GM12878 (cell line): ENCODE results near the gene FMNL2. TPM values are rescaled to one million over a fixed set of nuclear protein-coding genes. Genes with fewer than 3 reads are reported as not detected.

Source experiments
- ATAC-seq: fragments of 200-7000 bp; cut with Tn5 transposase; 3 replicates; pipeline ENCODE4 v1.9.1; 2020; ENCODE audit warnings: mild to moderate bottlenecking, moderate library complexity
- BruUV-seq: library from RNA; stranded (reverse); fragments of 400-500 nt; replicated peaks from 2 replicates; lab custom pipeline; 2021; lab: Mats Ljungman, UMichigan
- CTCF ChIA-PET: fragments of 300-600 bp; sonication (Branson Sonifier 250); formaldehyde crosslinking; extraction: SDS; loops from one replicate; lab custom pipeline; 2021; ENCODE audit warnings: inconsistent platforms; lab: Yijun Ruan, JAX
- POLR2A ChIA-PET: fragments of 350-600 bp; formaldehyde crosslinking; extraction: SDS; loops from one replicate; lab custom pipeline; 2021; ENCODE audit warnings: inconsistent platforms; lab: Charles Lee
- RAD21 ChIA-PET: fragments of 300-600 bp; sonication (Branson Sonifier 250); formaldehyde crosslinking; loops from one replicate; lab custom pipeline; 2023; ENCODE audit warnings: antibody characterized with exemption; ENCODE audit not compliant: unreplicated experiment; lab: Charles Lee
- SMC1A ChIA-PET: fragments of 300-600 bp; sonication (Branson Sonifier 250); formaldehyde crosslinking; loops from one replicate; lab custom pipeline; 2023; ENCODE audit not compliant: unreplicated experiment, uncharacterized antibody; lab: Charles Lee
- DNase-seq: peaks from one replicate; pipeline ENCODE4 v3.0.0-alpha.2; 2011; ENCODE audit warnings: low read depth, low spot score
- FAIRE-seq: peaks from 3 replicates; lab custom pipeline; 2011; peaks lifted over from hg19 to GRCh38; lab: Jason Lieb, UNC
- H2AFZ ChIP-seq: 2 replicates; pipeline ENCODE4 v1.6.0; 2011; ENCODE audit warnings: low read depth, low read length, control low read depth; ENCODE audit not compliant: control insufficient read depth
- H3K27ac ChIP-seq: 2 replicates; pipeline ENCODE4 v1.5.1; 2011; ENCODE audit warnings: control low read depth; ENCODE audit not compliant: control insufficient read depth, insufficient read depth
- H3K27me3 ChIP-seq, 2 experiments: replicated peaks in 1 of 2; 2 replicates each; pipeline versions ENCODE4 v1.6.0 to v1.6.1; 2011; ENCODE audit warnings: low read length in 1 of 2; ENCODE audit not compliant: control insufficient read depth in 2 of 2, insufficient read depth in 2 of 2
- H3K36me3 ChIP-seq, 2 experiments: 2 replicates each; pipeline ENCODE4 v1.5.1; 2011; ENCODE audit warnings: low read length in 1 of 2; ENCODE audit not compliant: control insufficient read depth in 2 of 2, insufficient read depth in 2 of 2
- H3K4me1 ChIP-seq: 2 replicates; pipeline ENCODE4 v1.6.1; 2011; ENCODE audit warnings: mild to moderate bottlenecking, low read length, moderate library complexity, mixed read lengths; ENCODE audit not compliant: control insufficient read depth, insufficient read depth
- H3K4me2 ChIP-seq: 2 replicates; pipeline ENCODE4 v1.6.0; 2011; ENCODE audit warnings: control low read depth; ENCODE audit not compliant: control insufficient read depth, insufficient read depth
- H3K4me3 ChIP-seq: fragments of 200-600 bp; sonication (generic); 2 replicates; pipeline ENCODE4 v1.5.1; 2016
- H3K79me2 ChIP-seq: 2 replicates; pipeline ENCODE4 v1.6.0; 2011; ENCODE audit warnings: low read length; ENCODE audit not compliant: control insufficient read depth, insufficient read depth
- H3K9ac ChIP-seq: 2 replicates; pipeline ENCODE4 v1.8.0; 2011; ENCODE audit warnings: low read length, control low read depth, mixed read lengths; ENCODE audit not compliant: control insufficient read depth, insufficient read depth
- H3K9me3 ChIP-seq: replicated peaks from 3 replicates; pipeline ENCODE4 v1.5.1; 2011; ENCODE audit warnings: mild to moderate bottlenecking, low read length; ENCODE audit not compliant: control insufficient read depth, insufficient read depth
- H4K20me1 ChIP-seq: 2 replicates; pipeline ENCODE4 v1.6.0; 2011; ENCODE audit not compliant: control insufficient read depth, insufficient read depth
- MYC ChIP-seq: IDR thresholded peaks from 2 replicates; pipeline ENCODE4 v1.6.1; 2011; ENCODE audit warnings: mild to moderate bottlenecking, low read length, moderate library complexity, inconsistent platforms; ENCODE audit not compliant: insufficient read depth, insufficient replicate concordance, insufficient read length, severe bottlenecking
- RFX5 ChIP-seq: IDR thresholded peaks from 2 replicates; pipeline ENCODE4 v1.6.1; 2011; ENCODE audit warnings: low read depth, low read length, improper control_type of control experiment
- SUZ12 ChIP-seq: fragments of 200-600 bp; sonication (generic); IDR thresholded peaks from one replicate; pipeline ENCODE4 v1.6.1; 2018; ENCODE audit warnings: antibody characterized with exemption, mild to moderate bottlenecking; ENCODE audit not compliant: unreplicated experiment
- TCF7 ChIP-seq: IDR thresholded peaks from 2 replicates; pipeline ENCODE4 v1.6.1; 2014; ENCODE audit warnings: antibody characterized with exemption, borderline replicate concordance
- ZNF384 ChIP-seq: IDR thresholded peaks from 2 replicates; pipeline ENCODE4 v1.6.1; 2012; ENCODE audit warnings: low read depth, mild to moderate bottlenecking, low read length, improper control_type of control experiment, borderline replicate concordance
- WGBS: methylation state at CpG from one replicate; pipeline ENCODE4 v1.1.6; 2016; ENCODE audit warnings: low lambda C conversion rate; ENCODE audit not compliant: insufficient replicate concordance, insufficient coverage; ENCODE audit errors: missing lambda C conversion rate; 5-methylcytosine and 5-hydroxymethylcytosine counted together
- in situ Hi-C: fragments of 300-500 bp; cut with MboI; formaldehyde crosslinking; loops from 9 replicates; pipeline ENCODE4 v1.14.3; 2018; ENCODE audit warnings: mixed read lengths
- intact Hi-C: fragments of 100-400 bp; cut with micrococcal nuclease; formaldehyde crosslinking; loops from one replicate; pipeline ENCODE4 v1.14.2; 2022; ENCODE audit not compliant: unreplicated experiment
- polyA plus RNA-seq, 11 experiments: library from polyadenylated mRNA; depleted of rRNA in 4 of 11; unstranded in 6 of 11; stranded (reverse) in 5 of 11; fragments of >200 nt; fragmentation: Nextera tagmentation in 4 of 11; fragmentation: Illumina TruSeq in 1 of 11; extraction: Ambion mirVana in 4 of 11; extraction: Trizol in 1 of 11; gene quantifications; 1 replicate in 1 of 11; 2 replicates in 10 of 11; pipeline versions ENCODE4 v1.2.1 to v1.2.3, GENCODE V29; 2011 to 2016; ENCODE audit warnings: inconsistent platforms in 2 of 11, missing spikeins in 2 of 11, low read depth in 1 of 11
- total RNA-seq, 4 experiments: library from RNA; depleted of rRNA in 3 of 4; stranded (reverse); fragments of >200 nt in 3 of 4; fragmentation: Illumina TruSeq in 1 of 4; extraction: Trizol in 1 of 4; gene quantifications; 2 replicates each; pipeline versions ENCODE4 v1.2.1 to v1.2.3, GENCODE V29; 2013 to 2021
- TF ChIP-seq, protein P1 (sequence below): IDR thresholded peaks from 2 replicates; pipeline ENCODE4 v1.6.1; 2011; ENCODE audit warnings: borderline replicate concordance, low read depth, mild to moderate bottlenecking, moderate library complexity, low read length; ENCODE audit not compliant: insufficient read depth, poor library complexity, severe bottlenecking
- TF ChIP-seq, protein P2 (sequence below): fragments of 450-650 bp; IDR thresholded peaks from 2 replicates; pipeline ENCODE4 v1.6.1; 2017; ENCODE audit warnings: borderline replicate concordance

FMNL2 gene
- total and polyA plus RNA-seq, 10 of the 15 experiments (the other 5 are each of a cell fraction or from before 2014, with no cell fraction given) = 0.13 to 9.9 (median 0.35) TPM

DNA sequence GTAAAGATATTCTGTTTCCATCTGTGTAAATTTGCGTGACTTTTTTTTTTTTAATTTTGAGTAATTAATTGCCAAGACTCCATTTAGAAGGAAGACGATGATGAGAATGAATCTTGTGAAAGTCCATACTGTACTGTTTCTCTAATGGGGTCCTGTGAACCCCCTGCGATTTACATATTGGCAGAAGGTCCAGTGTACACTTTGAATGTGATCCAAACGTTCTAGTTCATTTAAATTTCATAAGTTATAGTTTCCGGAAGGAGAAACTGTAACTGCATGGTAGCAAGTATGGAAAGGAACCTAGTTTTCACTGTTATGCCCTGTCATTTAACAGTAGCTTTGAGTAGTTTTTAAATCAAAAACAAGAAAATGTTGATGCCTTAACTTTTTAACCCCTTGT, 166.7 kb downstream of the FMNL2 start:
- ATAC-seq (no peak), FAIRE-seq (no peak)
- Histone ChIP-seq H3K4me1 (peaks cover 33% of the 10 kb centered on the region), H3K4me2 (no peak overlapping the region), H3K79me2 (peaks cover 2% of the 10 kb centered on the region), H3K27me3 (no peaks in the 10 kb centered on the region; a peak in 1 of 4 replicates), H3K27ac (no peak overlapping the region), H3K4me3 (no peak overlapping the region), H3K9ac (no peak overlapping the region), H4K20me1 (no peaks in the 10 kb centered on the region), H3K9me3 (no peaks in the 10 kb centered on the region; the same call in 2 of the 3 replicates)
- POLR2A ChIA-PET = interaction anchor here (1.4 kb wide), 1 partner anchor 30 kb away, joined by 3 read pairs; no protein-coding TSS in a partner anchor
- no TSS peak for BruUV-seq
- intact Hi-C loops = no loop called here
- in situ Hi-C loops = no loop called here
- TF ChIP-seq, protein P1, sequence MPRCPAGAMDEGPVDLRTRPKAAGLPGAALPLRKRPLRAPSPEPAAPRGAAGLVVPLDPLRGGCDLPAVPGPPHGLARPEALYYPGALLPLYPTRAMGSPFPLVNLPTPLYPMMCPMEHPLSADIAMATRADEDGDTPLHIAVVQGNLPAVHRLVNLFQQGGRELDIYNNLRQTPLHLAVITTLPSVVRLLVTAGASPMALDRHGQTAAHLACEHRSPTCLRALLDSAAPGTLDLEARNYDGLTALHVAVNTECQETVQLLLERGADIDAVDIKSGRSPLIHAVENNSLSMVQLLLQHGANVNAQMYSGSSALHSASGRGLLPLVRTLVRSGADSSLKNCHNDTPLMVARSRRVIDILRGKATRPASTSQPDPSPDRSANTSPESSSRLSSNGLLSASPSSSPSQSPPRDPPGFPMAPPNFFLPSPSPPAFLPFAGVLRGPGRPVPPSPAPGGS = no peak
- TF ChIP-seq TCF7 = no peak
- no peak for TF ChIP-seq MYC
- TF ChIP-seq, protein P2, sequence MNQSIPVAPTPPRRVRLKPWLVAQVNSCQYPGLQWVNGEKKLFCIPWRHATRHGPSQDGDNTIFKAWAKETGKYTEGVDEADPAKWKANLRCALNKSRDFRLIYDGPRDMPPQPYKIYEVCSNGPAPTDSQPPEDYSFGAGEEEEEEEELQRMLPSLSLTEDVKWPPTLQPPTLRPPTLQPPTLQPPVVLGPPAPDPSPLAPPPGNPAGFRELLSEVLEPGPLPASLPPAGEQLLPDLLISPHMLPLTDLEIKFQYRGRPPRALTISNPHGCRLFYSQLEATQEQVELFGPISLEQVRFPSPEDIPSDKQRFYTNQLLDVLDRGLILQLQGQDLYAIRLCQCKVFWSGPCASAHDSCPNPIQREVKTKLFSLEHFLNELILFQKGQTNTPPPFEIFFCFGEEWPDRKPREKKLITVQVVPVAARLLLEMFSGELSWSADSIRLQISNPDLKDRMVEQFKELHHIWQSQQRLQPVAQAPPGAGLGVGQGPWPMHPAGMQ = no peak
- no peak for TF ChIP-seq SUZ12
- no peak for TF ChIP-seq ZNF384
- no peak for TF ChIP-seq RFX5
- TF ChIP-seq, all 136 proteins: peak for 0
- no peak for DNase-seq
- SMC1A ChIA-PET = interaction anchor here (0.7 to 12.4 kb wide), 6 partner anchors 34 to 456 kb away, joined by 3 to 98 read pairs (median 4); no protein-coding TSS in a partner anchor
- CTCF ChIA-PET = interaction anchor here (1.0 kb wide), 1 partner anchor 51 kb away, joined by 3 read pairs; no protein-coding TSS in a partner anchor
- 73% methylated on average over 5 of the region's 5 CpGs for WGBS
- Histone ChIP-seq H2AFZ (no peak overlapping the region), H3K36me3 (no peaks in the 10 kb centered on the region)
- RAD21 ChIA-PET = no interaction called here
